CD4-positive, alpha-beta T cell (primary cell): ENCODE results near the gene MGAT1. TPM values are rescaled to one million over a fixed set of nuclear protein-coding genes. Genes with fewer than 3 reads are reported as not detected.
"Not testable (repeated sequence)": the region's sequence is repeated elsewhere in the genome, so short reads cannot be mapped to it uniquely, and the experiment has no call there.

Experiments
- ATAC-seq: fragments of 200-7000 bp; cut with Tn5 transposase; one replicate; pipeline ENCODE4 v1.10.0; 2022; ENCODE audit warnings: mild to moderate bottlenecking; ENCODE audit not compliant: poor library complexity
- CTCF ChIA-PET: fragments of 350-600 bp; sonication (Branson Sonifier 250); formaldehyde crosslinking; loops from one replicate; lab custom pipeline; 2021; ENCODE audit warnings: antibody characterized with exemption, inconsistent platforms; lab: Charles Lee
- POLR2A ChIA-PET: fragments of 350-600 bp; sonication (Branson Sonifier 250); formaldehyde crosslinking; loops from one replicate; lab custom pipeline; 2021; ENCODE audit warnings: antibody characterized with exemption, inconsistent platforms; lab: Charles Lee
- DNase-seq, 14 experiments: peaks; one replicate each; pipeline ENCODE4 v3.0.0-alpha.2; 2013 to 2020; ENCODE audit warnings: mixed read lengths in 2 of 14
- H3K27ac ChIP-seq, 2 donors: one replicate each; pipeline versions ENCODE4 v1.5.1 to v1.7.0; 2013; ENCODE audit warnings: low read length in 2 of 2, low read depth in 1 of 2, mild to moderate bottlenecking in 1 of 2
- H3K27me3 ChIP-seq, 2 experiments: 1 replicate in 1 of 2; 2 replicates in 1 of 2; pipeline versions ENCODE4 v1.6.1 to v1.7.0; 2013; ENCODE audit warnings: low read length in 2 of 2, control low read depth in 1 of 2, mild to moderate bottlenecking in 1 of 2, moderate library complexity in 1 of 2; ENCODE audit not compliant: insufficient read depth in 2 of 2, control insufficient read depth in 1 of 2
- H3K36me3 ChIP-seq: one replicate; pipeline ENCODE4 v1.6.1; 2013; ENCODE audit warnings: low read length, control low read depth; ENCODE audit not compliant: insufficient read depth
- H3K4me1 ChIP-seq: one replicate; pipeline ENCODE4 v1.6.1; 2013; ENCODE audit warnings: low read length, control low read depth; ENCODE audit not compliant: insufficient read depth
- H3K4me3 ChIP-seq: one replicate; pipeline ENCODE4 v1.5.1; 2013; ENCODE audit warnings: mild to moderate bottlenecking, low read length, moderate library complexity
- H3K9me3 ChIP-seq, 2 experiments: 1 replicate in 1 of 2; 2 replicates in 1 of 2; pipeline versions ENCODE4 v1.6.1 to v1.7.0; 2013; ENCODE audit warnings: low read length in 2 of 2, mild to moderate bottlenecking in 2 of 2, control low read depth in 1 of 2, moderate library complexity in 1 of 2; ENCODE audit not compliant: control insufficient read depth in 1 of 2, insufficient read depth in 1 of 2
- H3K27ac Mint-ChIP-seq: one replicate; pipeline ENCODE4 v1.8.0; 2020; ENCODE audit warnings: mixed read lengths
- H3K27me3 Mint-ChIP-seq: one replicate; pipeline ENCODE4 v1.8.0; 2021; ENCODE audit warnings: mixed read lengths
- H3K36me3 Mint-ChIP-seq: one replicate; pipeline ENCODE4 v1.8.0; 2021; ENCODE audit warnings: low read depth, mixed read lengths
- H3K4me1 Mint-ChIP-seq: one replicate; pipeline ENCODE4 v1.8.0; 2021; ENCODE audit warnings: low read depth, mixed read lengths
- H3K4me3 Mint-ChIP-seq: one replicate; pipeline ENCODE4 v1.8.0; 2020; ENCODE audit warnings: mild to moderate bottlenecking, mixed read lengths
- H3K9me3 Mint-ChIP-seq: one replicate; pipeline ENCODE4 v1.8.0; 2020; ENCODE audit warnings: mixed read lengths
- CTCF ChIP-seq: fragments of 200-600 bp; IDR thresholded peaks from one replicate; pipeline ENCODE4 v1.8.0; 2022; ENCODE audit warnings: antibody characterized with exemption, mild to moderate bottlenecking
- intact Hi-C, 2 experiments: fragments of 100-400 bp; cut with DNase I in 1 of 2; cut with micrococcal nuclease in 1 of 2; formaldehyde crosslinking; loops; one replicate each; pipeline versions ENCODE4 v1.15.1 to v1.9.0; 2023 to 2025; cut with DNase I, micrococcal nuclease
- total RNA-seq, 174 experiments: library from RNA in 2 of 174; stranded (reverse) in 2 of 174; gene quantifications; one replicate each; pipeline ENCODE4 v1.2.3 and lab custom pipeline; 2021 to 2026

The MGAT1 gene
- total RNA-seq, 2 experiments from 2014 or later = 49.0 to 60.2 TPM

DNA sequence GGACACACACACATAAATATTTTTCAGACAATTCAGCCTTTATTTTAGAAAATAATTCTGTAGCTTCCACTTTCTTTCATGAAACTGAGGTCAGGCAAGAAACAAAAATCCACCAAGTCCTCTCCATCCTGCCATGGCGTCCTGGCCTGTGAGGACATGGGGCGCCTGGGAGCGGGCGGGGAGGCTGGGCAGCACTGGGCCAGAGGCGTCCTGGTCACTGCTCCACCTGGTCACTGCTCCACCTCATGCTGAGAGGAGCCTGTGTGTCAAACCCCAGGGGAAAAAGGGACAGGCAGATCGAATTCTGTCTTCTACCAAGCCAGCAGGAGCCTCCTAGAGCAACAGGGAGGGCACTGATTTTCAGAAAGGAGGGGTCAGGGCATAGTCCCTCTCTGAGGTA, 12.1 kb downstream of the MGAT1 start:
- Histone ChIP-seq H3K4me1 (peaks cover 55% of the 10 kb centered on the region), H3K27ac (no peak overlapping the region), H3K27me3 (no peaks in the 10 kb centered on the region), H3K9me3 (no peaks in the 10 kb centered on the region), H3K36me3 (peaks cover 68% of the 10 kb centered on the region), H3K4me3 (no peak overlapping the region)
- intact Hi-C loops = no loop called here
- POLR2A ChIA-PET = interaction anchor here (6.8 kb wide), 1 partner anchor 41 kb away, joined by 40 read pairs; no protein-coding TSS in a partner anchor
- no peaks in the 10 kb centered on the region for H3K9me3 Mint-ChIP-seq
- no peak for TF ChIP-seq CTCF
- H3K4me3 Mint-ChIP-seq = no peak overlapping the region
- no peak for ATAC-seq
- H3K36me3 Mint-ChIP-seq = peaks cover 64% of the 10 kb centered on the region
- peak overlapping the region; percentile 74 for H3K27ac Mint-ChIP-seq
- H3K4me1 Mint-ChIP-seq = peaks cover 44% of the 10 kb centered on the region
- no peaks in the 10 kb centered on the region for H3K27me3 Mint-ChIP-seq
- CTCF ChIA-PET = interaction anchor here (0.9 kb wide), 1 partner anchor 9 kb away, joined by 3 read pairs; no protein-coding TSS in a partner anchor
- no peak for DNase-seq

- H3K36me3 ChIP-seq = peaks cover 63% of the 10 kb centered on the region
- intact Hi-C loops = no loop called here
- ATAC-seq (peak; percentile 39), DNase-seq (peak in 5 of 14 experiments; percentile 19 to 58 (median 24))
- ChIA-PET CTCF (interaction anchor here (0.9 kb wide), 1 partner anchor 10 kb away, joined by 3 read pairs; no protein-coding TSS in a partner anchor), POLR2A (interaction anchor here (6.8 kb wide), 1 partner anchor 41 kb away, joined by 40 read pairs; no protein-coding TSS in a partner anchor)
- H3K27ac ChIP-seq = peak overlapping the region in 1 of 2 donors; percentile 18
- Mint-ChIP-seq H3K27ac (peak overlapping the region; percentile 74), H3K36me3 (peaks cover 59% of the 10 kb centered on the region), H3K4me3 (no peak overlapping the region), H3K4me1 (peaks cover 44% of the 10 kb centered on the region), H3K9me3 (no peaks in the 10 kb centered on the region), H3K27me3 (no peaks in the 10 kb centered on the region)
- no peak overlapping the region for H3K4me3 ChIP-seq
- TF ChIP-seq CTCF = no peak
- no peaks in the 10 kb centered on the region for H3K27me3 ChIP-seq
- H3K9me3 ChIP-seq = no peaks in the 10 kb centered on the region
- H3K4me1 ChIP-seq = peaks cover 58% of the 10 kb centered on the region
Observed at GRCh38 chr5:180790020-180790419, 12.6 kb downstream of the MGAT1 start.

GRCh38 chr5:180788651-180789410, 13.8 kb downstream of the MGAT1 start:
- H3K36me3 ChIP-seq = peaks cover 57% of the 10 kb centered on the region
- H3K4me3 ChIP-seq, H3K27ac ChIP-seq, H3K27me3 Mint-ChIP-seq, CTCF ChIA-PET, ATAC-seq, H3K4me3 Mint-ChIP-seq, DNase-seq, H3K9me3 ChIP-seq, H3K9me3 Mint-ChIP-seq, H3K27me3 ChIP-seq: not testable (repeated sequence)
- Mint-ChIP-seq H3K36me3 (peaks cover 50% of the 10 kb centered on the region), H3K27ac (peak overlapping the region; percentile 85), H3K4me1 (peaks cover 38% of the 10 kb centered on the region)
- intact Hi-C loops = loop anchor here (5.0 to 10.0 kb wide), 3 partner anchors 46 to 368 kb away; no protein-coding TSS in a partner anchor
- H3K4me1 ChIP-seq = peaks cover 56% of the 10 kb centered on the region
- POLR2A ChIA-PET = interaction anchor here (0.8 to 6.8 kb wide), 4 partner anchors 11 to 42 kb away, joined by 3 to 40 read pairs (median 4); no protein-coding TSS in a partner anchor
